SU-DHL-6 (cell line): Measurements from ENCODE around the gene SAV1.

Source experiments
- H2AFZ ChIP-seq: fragments of 200-600 bp; sonication (generic); 2 replicates; pipeline ENCODE4 v1.6.1; 2014; ENCODE audit warnings: low read depth, mild to moderate bottlenecking, moderate library complexity, mixed read lengths, antibody characterized with exemption, low read length; ENCODE audit not compliant: severe bottlenecking
- H3F3A ChIP-seq: fragments of 200-600 bp; shearing (Covaris generic); 2 replicates; pipeline ENCODE4 v1.6.0; 2016; ENCODE audit warnings: antibody characterized with exemption, mild to moderate bottlenecking; ENCODE audit not compliant: insufficient read depth
- H3K27ac ChIP-seq: fragments of 200-600 bp; sonication (generic); 2 replicates; pipeline ENCODE4 v1.5.1; 2016; ENCODE audit warnings: low read depth, mild to moderate bottlenecking, low read length, moderate library complexity, mixed read lengths
- H3K27me3 ChIP-seq: fragments of 200-600 bp; sonication (generic), shearing (Covaris generic); 2 replicates; pipeline ENCODE4 v1.6.0; 2014; ENCODE audit warnings: mild to moderate bottlenecking, low read length
- H3K36me3 ChIP-seq: fragments of 200-600 bp; sonication (generic); 2 replicates; pipeline ENCODE4 v1.6.1; 2014; ENCODE audit warnings: mild to moderate bottlenecking, low read length, mixed read lengths
- H3K4me2 ChIP-seq: fragments of 300-600, 200-600 bp; shearing (Covaris generic), sonication (generic); 2 replicates; pipeline ENCODE4 v1.6.0; 2014; ENCODE audit warnings: low read length, low read depth, mild to moderate bottlenecking; ENCODE audit not compliant: poor library complexity, severe bottlenecking
- H3K4me3 ChIP-seq: fragments of 200-600 bp; sonication (generic); 2 replicates; pipeline ENCODE4 v1.5.1; 2014; ENCODE audit warnings: antibody characterized with exemption, low read length, mild to moderate bottlenecking, mixed read lengths; ENCODE audit not compliant: insufficient read depth, poor library complexity, severe bottlenecking
- H3K79me2 ChIP-seq: fragments of 200-600 bp; sonication (generic); 2 replicates; pipeline ENCODE4 v1.6.1; 2014; ENCODE audit warnings: mild to moderate bottlenecking, low read length, moderate library complexity; ENCODE audit not compliant: insufficient read depth
- H3K9ac ChIP-seq: fragments of 200-600 bp; sonication (generic); 2 replicates; pipeline ENCODE4 v1.7.0; 2014; ENCODE audit warnings: mild to moderate bottlenecking, low read length
- H3K9me2 ChIP-seq: fragments of 200-600 bp; sonication (generic); replicated peaks from 2 replicates; pipeline ENCODE4 v1.6.1; 2014; ENCODE audit warnings: low read length; ENCODE audit not compliant: insufficient read depth
- H3K9me3 ChIP-seq: fragments of 200-600 bp; sonication (generic); 2 replicates; pipeline ENCODE4 v1.6.1; 2014; ENCODE audit warnings: low read length, mixed read lengths; ENCODE audit not compliant: insufficient read depth
- H4K20me1 ChIP-seq: fragments of 200-600 bp; sonication (generic); 2 replicates; pipeline ENCODE4 v1.6.1; 2014; ENCODE audit warnings: low read depth, mild to moderate bottlenecking, antibody characterized with exemption, low read length, moderate library complexity, mixed read lengths
- CTCF ChIP-seq: fragments of 200-600 bp; sonication (generic); IDR thresholded peaks from one replicate; pipeline ENCODE4 v1.5.1; 2017; ENCODE audit warnings: antibody characterized with exemption, mild to moderate bottlenecking, low read length, moderate library complexity; ENCODE audit not compliant: insufficient read depth, poor library complexity, severe bottlenecking
- EZH2phosphoT487 ChIP-seq: fragments of 200-600 bp; sonication (generic), shearing (Covaris generic); conservative IDR thresholded peaks from 2 replicates; pipeline ENCODE4 v1.6.1; 2018; ENCODE audit warnings: mild to moderate bottlenecking, antibody characterized with exemption, low read length, moderate library complexity, mixed read lengths

SAV1 gene

GRCh38 chr14:50607761-50608160, 60.3 kb downstream of the SAV1 start:
- Histone ChIP-seq H3K9ac (no peak overlapping the region), H3K9me3 (no peaks in the 10 kb centered on the region), H3K79me2 (no peaks in the 10 kb centered on the region), H3K4me2 (no peak overlapping the region), H3K27me3 (no peaks in the 10 kb centered on the region), H2AFZ (no peak overlapping the region), H4K20me1 (no peaks in the 10 kb centered on the region), H3K27ac (no peak overlapping the region), H3K4me3 (no peak overlapping the region), H3K36me3 (no peaks in the 10 kb centered on the region), H3K9me2 (no peaks in the 10 kb centered on the region), H3F3A (no peaks in the 10 kb centered on the region)
- no peak for TF ChIP-seq EZH2phosphoT487
- no peak for TF ChIP-seq CTCF

GRCh38 chr14:50607181-50607580, 60.9 kb downstream of the SAV1 start:
- Histone ChIP-seq H3K27ac (no peak overlapping the region), H3K79me2 (no peaks in the 10 kb centered on the region), H3K4me3 (no peak overlapping the region), H3F3A (no peaks in the 10 kb centered on the region), H4K20me1 (no peaks in the 10 kb centered on the region), H3K9me2 (no peaks in the 10 kb centered on the region), H2AFZ (no peak overlapping the region), H3K36me3 (no peaks in the 10 kb centered on the region), H3K27me3 (no peaks in the 10 kb centered on the region), H3K9ac (no peak overlapping the region), H3K9me3 (no peaks in the 10 kb centered on the region), H3K4me2 (no peak overlapping the region)
- no peak for TF ChIP-seq EZH2phosphoT487
- no peak for TF ChIP-seq CTCF

- Histone ChIP-seq H3K27me3 (no peaks in the 10 kb centered on the region), H3K9me3 (no peaks in the 10 kb centered on the region), H2AFZ (no peak overlapping the region), H3K4me3 (no peak overlapping the region), H3K9ac (no peak overlapping the region), H3K79me2 (no peaks in the 10 kb centered on the region), H3F3A (no peaks in the 10 kb centered on the region), H3K4me2 (no peak overlapping the region), H3K9me2 (no peaks in the 10 kb centered on the region), H3K36me3 (no peaks in the 10 kb centered on the region), H4K20me1 (no peaks in the 10 kb centered on the region), H3K27ac (no peak overlapping the region)
- no peak for TF ChIP-seq CTCF
- no peak for TF ChIP-seq EZH2phosphoT487
These were observed 61.6 kb downstream of the SAV1 start for GRCh38 chr14:50606468-50606867.

- H3K9me3 ChIP-seq, result no peaks in the 10 kb centered on the region
- no peaks in the 10 kb centered on the region for H4K20me1 ChIP-seq
- H3K4me2 ChIP-seq, result no peak overlapping the region
- H3K79me2 ChIP-seq, result no peaks in the 10 kb centered on the region
- TF ChIP-seq CTCF (no peak), EZH2phosphoT487 (no peak)
- no peaks in the 10 kb centered on the region for H3K9me2 ChIP-seq
- H3K9ac ChIP-seq, result no peak overlapping the region
- no peaks in the 10 kb centered on the region for H3K27me3 ChIP-seq
- no peaks in the 10 kb centered on the region for H3F3A ChIP-seq
- H3K36me3 ChIP-seq, result no peaks in the 10 kb centered on the region
- no peak overlapping the region for H2AFZ ChIP-seq
- H3K27ac ChIP-seq, result no peak overlapping the region
- no peak overlapping the region for H3K4me3 ChIP-seq
These were observed 62.3 kb downstream of the SAV1 start for GRCh38 chr14:50605766-50606165.
